Measurements from ENCODE around the gene IRS2.

The IRS2 gene

DNA sequence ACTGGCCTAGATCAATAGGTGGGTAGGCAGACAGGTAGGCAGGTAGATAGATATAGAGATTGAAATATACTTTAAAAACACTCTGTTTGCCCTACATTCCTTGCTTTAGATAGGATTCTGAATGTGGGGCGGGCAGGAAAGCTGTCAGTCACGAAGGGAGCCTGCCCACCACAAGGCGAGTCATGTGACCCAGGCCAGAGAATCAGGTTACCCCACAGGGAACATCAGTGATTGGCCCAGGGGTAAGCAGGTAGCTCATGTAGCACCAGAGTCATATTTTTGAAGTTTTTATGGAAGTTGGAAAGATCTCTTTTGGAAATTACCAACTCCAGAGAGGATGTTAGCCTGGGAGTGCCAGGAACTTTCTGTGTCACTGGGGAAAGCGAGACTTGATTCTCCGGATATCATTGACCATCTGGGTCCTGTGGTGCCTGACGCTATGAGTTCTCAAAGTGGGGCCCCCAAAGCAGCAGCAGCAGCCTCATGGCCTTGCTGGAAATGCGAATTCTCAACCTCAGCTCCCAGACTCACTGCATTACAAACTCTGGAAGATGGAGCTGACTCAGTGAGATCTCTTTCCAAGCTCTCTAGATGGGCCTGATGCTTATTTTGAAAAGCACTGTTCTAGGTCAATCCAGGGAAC, 60.3 kb downstream of the IRS2 start:
- CTCF ChIA-PET, result no interaction called here
- POLR2A ChIA-PET, result no interaction called here
- TF ChIP-seq CTCF (IDR thresholded peaks at IDR 0.05; ENCODE audit: control extremely low read depth, extremely low read depth, low read depth, missing control alignments), result no peak
- no peak for DNase-seq (ENCODE audit: extremely low spot score)

DNA sequence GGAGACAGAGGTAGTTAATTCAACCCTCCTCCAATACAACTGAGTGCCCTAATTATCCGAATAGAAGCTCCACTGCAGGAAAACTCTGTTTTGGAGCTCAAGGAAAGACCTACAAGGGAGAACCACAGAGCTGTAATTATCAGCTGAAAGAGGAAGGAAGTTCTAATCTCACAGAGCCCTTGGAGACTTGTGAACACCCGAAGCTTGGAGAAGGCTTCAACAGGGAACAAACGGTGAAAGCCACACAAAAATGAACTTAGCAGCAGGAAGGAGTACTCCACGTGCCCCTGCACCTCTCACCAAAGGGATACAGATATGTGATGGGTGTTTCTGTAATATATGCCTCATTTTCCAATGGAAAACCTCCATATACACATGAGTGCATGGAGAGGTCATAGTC, 61.1 kb downstream of the IRS2 start:
- POLR2A ChIA-PET, result no interaction called here

GRCh38 chr13:109724603-109725002, 61.8 kb downstream of the IRS2 start:
- no peak for TF ChIP-seq CTCF (IDR thresholded peaks at IDR 0.05; ENCODE audit: control extremely low read depth, extremely low read depth, low read depth, missing control alignments)
- POLR2A ChIA-PET, result no interaction called here
- CTCF ChIA-PET, result no interaction called here
- no peak for DNase-seq (ENCODE audit: extremely low spot score)

More for the DNA sequence above, 61.1 kb downstream of the IRS2 start:
- no peak for DNase-seq (ENCODE audit: extremely low spot score)
- TF ChIP-seq CTCF (IDR thresholded peaks at IDR 0.05; ENCODE audit: control extremely low read depth, extremely low read depth, low read depth, missing control alignments), result no peak
- CTCF ChIA-PET, result interaction anchor here (0.8 kb wide), 1 partner anchor 37 kb away, joined by 3 read pairs; no protein-coding TSS in a partner anchor

DNA sequence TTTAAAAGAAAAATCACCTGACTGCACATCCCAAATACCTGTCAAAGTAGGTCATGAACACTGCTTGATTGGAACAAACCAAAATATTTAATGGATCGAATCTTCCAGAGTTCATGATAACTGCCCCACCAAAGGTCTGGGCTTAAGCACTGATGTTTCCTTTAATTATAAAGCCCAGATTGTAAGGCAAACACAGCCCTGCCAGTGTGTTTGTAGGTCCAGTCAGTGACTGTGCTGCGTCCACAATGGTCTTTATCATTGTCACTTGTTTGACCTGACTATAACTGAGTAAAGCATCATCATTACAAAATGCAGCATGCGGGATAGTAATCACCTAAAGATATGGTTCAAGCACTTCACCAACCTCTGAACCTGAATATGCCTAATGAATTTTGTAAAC, 63.3 kb downstream of the IRS2 start:
- no peak for TF ChIP-seq CTCF (IDR thresholded peaks at IDR 0.05; ENCODE audit: control extremely low read depth, extremely low read depth, low read depth, missing control alignments)
- ChIA-PET CTCF (no interaction called here), POLR2A (no interaction called here)
- no peak for DNase-seq (ENCODE audit: extremely low spot score)

- ChIA-PET CTCF (no interaction called here), POLR2A (no interaction called here)
- no peak for DNase-seq (ENCODE audit: extremely low spot score)
- TF ChIP-seq CTCF (IDR thresholded peaks at IDR 0.05; ENCODE audit: control extremely low read depth, extremely low read depth, low read depth, missing control alignments), result no peak
Observed at GRCh38 chr13:109722068-109722467, 64.3 kb downstream of the IRS2 start.

DNA sequence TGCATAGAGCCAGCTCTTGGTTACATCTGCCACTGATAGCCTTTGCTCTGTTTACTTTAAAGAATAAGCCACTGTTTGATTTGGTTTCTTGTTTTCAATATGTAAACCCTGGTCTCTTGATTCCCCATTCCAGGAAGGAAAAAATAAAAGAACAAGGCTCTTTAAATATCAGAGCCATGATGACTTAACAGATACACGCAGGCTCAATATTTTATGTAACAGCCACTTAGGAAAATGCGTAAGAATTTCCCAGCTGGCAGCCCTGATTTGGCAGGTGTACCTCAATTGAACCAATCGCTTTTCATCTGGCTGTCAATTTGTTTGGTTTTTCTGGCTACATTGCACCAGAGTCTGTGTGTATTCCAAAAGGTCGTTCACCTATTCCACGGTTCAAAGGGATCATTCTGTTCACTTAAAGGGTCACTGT, 65.6 kb downstream of the IRS2 start:
- CTCF ChIA-PET, result no interaction called here
- no peak for DNase-seq (ENCODE audit: extremely low spot score)
- no peak for TF ChIP-seq CTCF (IDR thresholded peaks at IDR 0.05; ENCODE audit: control extremely low read depth, extremely low read depth, low read depth, missing control alignments)
- POLR2A ChIA-PET, result no interaction called here
